GM12878 (cell line): Measurements from ENCODE around the gene SLC5A8. TPM values are rescaled to one million over a fixed set of nuclear protein-coding genes. Genes with fewer than 3 reads are reported as not detected.

ENCODE experiments used
- ATAC-seq: fragments of 200-7000 bp; cut with Tn5 transposase; 3 replicates; pipeline ENCODE4 v1.9.1; 2020; ENCODE audit warnings: mild to moderate bottlenecking, moderate library complexity
- BruUV-seq: library from RNA; stranded (reverse); fragments of 400-500 nt; replicated peaks from 2 replicates; lab custom pipeline; 2021; lab: Mats Ljungman, UMichigan
- CTCF ChIA-PET: fragments of 300-600 bp; sonication (Branson Sonifier 250); formaldehyde crosslinking; extraction: SDS; loops from one replicate; lab custom pipeline; 2021; ENCODE audit warnings: inconsistent platforms; lab: Yijun Ruan, JAX
- POLR2A ChIA-PET: fragments of 350-600 bp; formaldehyde crosslinking; extraction: SDS; loops from one replicate; lab custom pipeline; 2021; ENCODE audit warnings: inconsistent platforms; lab: Charles Lee
- RAD21 ChIA-PET: fragments of 300-600 bp; sonication (Branson Sonifier 250); formaldehyde crosslinking; loops from one replicate; lab custom pipeline; 2023; ENCODE audit warnings: antibody characterized with exemption; ENCODE audit not compliant: unreplicated experiment; lab: Charles Lee
- SMC1A ChIA-PET: fragments of 300-600 bp; sonication (Branson Sonifier 250); formaldehyde crosslinking; loops from one replicate; lab custom pipeline; 2023; ENCODE audit not compliant: unreplicated experiment, uncharacterized antibody; lab: Charles Lee
- DNase-seq: peaks from one replicate; pipeline ENCODE4 v3.0.0-alpha.2; 2011; ENCODE audit warnings: low read depth, low spot score
- FAIRE-seq: peaks from 3 replicates; lab custom pipeline; 2011; peaks lifted over from hg19 to GRCh38; lab: Jason Lieb, UNC
- H2AFZ ChIP-seq: 2 replicates; pipeline ENCODE4 v1.6.0; 2011; ENCODE audit warnings: low read depth, low read length, control low read depth; ENCODE audit not compliant: control insufficient read depth
- H3K27ac ChIP-seq: 2 replicates; pipeline ENCODE4 v1.5.1; 2011; ENCODE audit warnings: control low read depth; ENCODE audit not compliant: control insufficient read depth, insufficient read depth
- H3K27me3 ChIP-seq, 2 experiments: replicated peaks in 1 of 2; 2 replicates each; pipeline versions ENCODE4 v1.6.0 to v1.6.1; 2011; ENCODE audit warnings: low read length in 1 of 2; ENCODE audit not compliant: control insufficient read depth in 2 of 2, insufficient read depth in 2 of 2
- H3K36me3 ChIP-seq, 2 experiments: 2 replicates each; pipeline ENCODE4 v1.5.1; 2011; ENCODE audit warnings: low read length in 1 of 2; ENCODE audit not compliant: control insufficient read depth in 2 of 2, insufficient read depth in 2 of 2
- H3K4me1 ChIP-seq: 2 replicates; pipeline ENCODE4 v1.6.1; 2011; ENCODE audit warnings: mild to moderate bottlenecking, low read length, moderate library complexity, mixed read lengths; ENCODE audit not compliant: control insufficient read depth, insufficient read depth
- H3K4me2 ChIP-seq: 2 replicates; pipeline ENCODE4 v1.6.0; 2011; ENCODE audit warnings: control low read depth; ENCODE audit not compliant: control insufficient read depth, insufficient read depth
- H3K4me3 ChIP-seq: fragments of 200-600 bp; sonication (generic); 2 replicates; pipeline ENCODE4 v1.5.1; 2016
- H3K79me2 ChIP-seq: 2 replicates; pipeline ENCODE4 v1.6.0; 2011; ENCODE audit warnings: low read length; ENCODE audit not compliant: control insufficient read depth, insufficient read depth
- H3K9ac ChIP-seq: 2 replicates; pipeline ENCODE4 v1.8.0; 2011; ENCODE audit warnings: low read length, control low read depth, mixed read lengths; ENCODE audit not compliant: control insufficient read depth, insufficient read depth
- H3K9me3 ChIP-seq: replicated peaks from 3 replicates; pipeline ENCODE4 v1.5.1; 2011; ENCODE audit warnings: mild to moderate bottlenecking, low read length; ENCODE audit not compliant: control insufficient read depth, insufficient read depth
- H4K20me1 ChIP-seq: 2 replicates; pipeline ENCODE4 v1.6.0; 2011; ENCODE audit not compliant: control insufficient read depth, insufficient read depth
- CHD4 ChIP-seq: fragments of 200-600 bp; sonication (generic); IDR thresholded peaks from 2 replicates; pipeline ENCODE4 v1.6.1; 2016; ENCODE audit warnings: mild to moderate bottlenecking
- E4F1 ChIP-seq: fragments of 450-650 bp; IDR thresholded peaks from 2 replicates; pipeline ENCODE4 v1.6.1; 2018; ENCODE audit warnings: borderline replicate concordance, mild to moderate bottlenecking; ENCODE audit not compliant: partially characterized antibody
- EED ChIP-seq: sonication (generic); IDR thresholded peaks from 2 replicates; pipeline ENCODE4 v1.6.1; 2016; ENCODE audit warnings: antibody characterized with exemption, low read depth
- ETV6 ChIP-seq, 2 experiments: fragments of 450-650 bp in 1 of 2; IDR thresholded peaks in 1 of 2; conservative IDR thresholded peaks in 1 of 2; 2 replicates each; pipeline ENCODE4 v1.6.1; 2014; ENCODE audit warnings: antibody characterized with exemption in 1 of 2, borderline replicate concordance in 1 of 2, low read depth in 1 of 2, mild to moderate bottlenecking in 1 of 2, moderate library complexity in 1 of 2
- HDGF ChIP-seq: fragments of 450-650 bp; IDR thresholded peaks from 2 replicates; pipeline ENCODE4 v1.6.1; 2016; ENCODE audit warnings: antibody characterized with exemption
- NR2C2 ChIP-seq: IDR thresholded peaks from 2 replicates; pipeline ENCODE4 v1.6.1; 2011; ENCODE audit warnings: borderline replicate concordance, low read depth; ENCODE audit not compliant: control insufficient read depth, insufficient read length
- RAD21 ChIP-seq: IDR thresholded peaks from 2 replicates; pipeline ENCODE4 v1.6.1; 2011; ENCODE audit warnings: mild to moderate bottlenecking, low read depth, low read length, moderate library complexity; ENCODE audit not compliant: insufficient read depth
- RB1 ChIP-seq: fragments of 450-650 bp; formaldehyde crosslinking; IDR thresholded peaks from 2 replicates; pipeline ENCODE4 v1.6.1; 2017; ENCODE audit warnings: mild to moderate bottlenecking, borderline replicate concordance
- SMC3 ChIP-seq: IDR thresholded peaks from 2 replicates; pipeline ENCODE4 v1.6.1; 2011; ENCODE audit warnings: low read length, improper control_type of control experiment, borderline replicate concordance
- SRF ChIP-seq, 2 experiments: IDR thresholded peaks; 2 replicates each; pipeline ENCODE4 v1.6.1; 2011; ENCODE audit warnings: low read depth in 2 of 2, low read length in 2 of 2, mild to moderate bottlenecking in 1 of 2, moderate library complexity in 1 of 2
- YY1 ChIP-seq: IDR thresholded peaks from 2 replicates; pipeline ENCODE4 v1.6.1; 2011; ENCODE audit warnings: low read depth, mild to moderate bottlenecking, low read length
- WGBS: methylation state at CpG from one replicate; pipeline ENCODE4 v1.1.6; 2016; ENCODE audit warnings: low lambda C conversion rate; ENCODE audit not compliant: insufficient replicate concordance, insufficient coverage; ENCODE audit errors: missing lambda C conversion rate; 5-methylcytosine and 5-hydroxymethylcytosine counted together
- in situ Hi-C: fragments of 300-500 bp; cut with MboI; formaldehyde crosslinking; loops from 9 replicates; pipeline ENCODE4 v1.14.3; 2018; ENCODE audit warnings: mixed read lengths
- intact Hi-C: fragments of 100-400 bp; cut with micrococcal nuclease; formaldehyde crosslinking; loops from one replicate; pipeline ENCODE4 v1.14.2; 2022; ENCODE audit not compliant: unreplicated experiment
- polyA plus RNA-seq, 11 experiments: library from polyadenylated mRNA; depleted of rRNA in 4 of 11; unstranded in 6 of 11; stranded (reverse) in 5 of 11; fragments of >200 nt; fragmentation: Nextera tagmentation in 4 of 11; fragmentation: Illumina TruSeq in 1 of 11; extraction: Ambion mirVana in 4 of 11; extraction: Trizol in 1 of 11; gene quantifications; 1 replicate in 1 of 11; 2 replicates in 10 of 11; pipeline versions ENCODE4 v1.2.1 to v1.2.3, GENCODE V29; 2011 to 2016; ENCODE audit warnings: inconsistent platforms in 2 of 11, missing spikeins in 2 of 11, low read depth in 1 of 11
- total RNA-seq, 4 experiments: library from RNA; depleted of rRNA in 3 of 4; stranded (reverse); fragments of >200 nt in 3 of 4; fragmentation: Illumina TruSeq in 1 of 4; extraction: Trizol in 1 of 4; gene quantifications; 2 replicates each; pipeline versions ENCODE4 v1.2.1 to v1.2.3, GENCODE V29; 2013 to 2021
- TF ChIP-seq, protein P1 (sequence below): fragments of 450-650 bp; IDR thresholded peaks from 2 replicates; pipeline ENCODE4 v1.6.1; 2016; ENCODE audit warnings: mild to moderate bottlenecking, moderate library complexity, borderline replicate concordance

SLC5A8 gene
- total and polyA plus RNA-seq, 10 of the 15 experiments (the other 5 are each of a cell fraction or from before 2014, with no cell fraction given) = not detected

- no peak for ATAC-seq
- in situ Hi-C loops = no loop called here
- no peak for FAIRE-seq
- no peak overlapping the region for H3K9ac ChIP-seq
- no peaks in the 10 kb centered on the region for H3K79me2 ChIP-seq
- TF ChIP-seq CHD4 = no peak
- TF ChIP-seq RB1 = no peak
- no peak for TF ChIP-seq EED
- TF ChIP-seq ETV6 (conservative IDR thresholded peaks at IDR 0.05 in 1 of 2, IDR thresholded peaks at IDR 0.05 in 1 of 2; ENCODE audit: borderline replicate concordance in 1 of 2, low read depth in 1 of 2) = no peak
- no peak for TF ChIP-seq SMC3
- TF ChIP-seq E4F1 = no peak
- no peak for TF ChIP-seq HDGF
- TF ChIP-seq, protein P1, sequence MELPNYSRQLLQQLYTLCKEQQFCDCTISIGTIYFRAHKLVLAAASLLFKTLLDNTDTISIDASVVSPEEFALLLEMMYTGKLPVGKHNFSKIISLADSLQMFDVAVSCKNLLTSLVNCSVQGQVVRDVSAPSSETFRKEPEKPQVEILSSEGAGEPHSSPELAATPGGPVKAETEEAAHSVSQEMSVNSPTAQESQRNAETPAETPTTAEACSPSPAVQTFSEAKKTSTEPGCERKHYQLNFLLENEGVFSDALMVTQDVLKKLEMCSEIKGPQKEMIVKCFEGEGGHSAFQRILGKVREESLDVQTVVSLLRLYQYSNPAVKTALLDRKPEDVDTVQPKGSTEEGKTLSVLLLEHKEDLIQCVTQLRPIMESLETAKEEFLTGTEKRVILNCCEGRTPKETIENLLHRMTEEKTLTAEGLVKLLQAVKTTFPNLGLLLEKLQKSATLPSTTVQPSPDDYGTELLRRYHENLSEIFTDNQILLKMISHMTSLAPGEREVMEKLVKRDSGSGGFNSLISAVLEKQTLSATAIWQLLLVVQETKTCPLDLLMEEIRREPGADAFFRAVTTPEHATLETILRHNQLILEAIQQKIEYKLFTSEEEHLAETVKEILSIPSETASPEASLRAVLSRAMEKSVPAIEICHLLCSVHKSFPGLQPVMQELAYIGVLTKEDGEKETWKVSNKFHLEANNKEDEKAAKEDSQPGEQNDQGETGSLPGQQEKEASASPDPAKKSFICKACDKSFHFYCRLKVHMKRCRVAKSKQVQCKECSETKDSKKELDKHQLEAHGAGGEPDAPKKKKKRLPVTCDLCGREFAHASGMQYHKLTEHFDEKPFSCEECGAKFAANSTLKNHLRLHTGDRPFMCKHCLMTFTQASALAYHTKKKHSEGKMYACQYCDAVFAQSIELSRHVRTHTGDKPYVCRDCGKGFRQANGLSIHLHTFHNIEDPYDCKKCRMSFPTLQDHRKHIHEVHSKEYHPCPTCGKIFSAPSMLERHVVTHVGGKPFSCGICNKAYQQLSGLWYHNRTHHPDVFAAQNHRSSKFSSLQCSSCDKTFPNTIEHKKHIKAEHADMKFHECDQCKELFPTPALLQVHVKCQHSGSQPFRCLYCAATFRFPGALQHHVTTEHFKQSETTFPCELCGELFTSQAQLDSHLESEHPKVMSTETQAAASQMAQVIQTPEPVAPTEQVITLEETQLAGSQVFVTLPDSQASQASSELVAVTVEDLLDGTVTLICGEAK = no peak
- TF ChIP-seq YY1 = no peak
- TF ChIP-seq RAD21 = no peak
- no peak for TF ChIP-seq SRF (IDR thresholded peaks at IDR 0.05; ENCODE audit: low read depth in 2 of 2, low read length in 2 of 2)
- TF ChIP-seq NR2C2 = no peak
- H3K4me2 ChIP-seq = no peak overlapping the region
- no TSS peak for BruUV-seq
- RAD21 ChIA-PET = no interaction called here
- no peak overlapping the region for H2AFZ ChIP-seq
- POLR2A ChIA-PET = no interaction called here
- DNase-seq = no peak
- SMC1A ChIA-PET = no interaction called here
- intact Hi-C loops = no loop called here
- H3K27me3 ChIP-seq = no peaks in the 10 kb centered on the region
- no peaks in the 10 kb centered on the region for H4K20me1 ChIP-seq
- no peak overlapping the region for H3K27ac ChIP-seq
- CTCF ChIA-PET = no interaction called here
- 23% methylated on average over 4 of the region's 4 CpGs for WGBS
- no peaks in the 10 kb centered on the region for H3K4me1 ChIP-seq
- no peak overlapping the region for H3K4me3 ChIP-seq
- H3K9me3 ChIP-seq = no peaks in the 10 kb centered on the region
- H3K36me3 ChIP-seq = no peaks in the 10 kb centered on the region
Measured at GRCh38 chr12:101116911-101117310, 93.1 kb downstream of the SLC5A8 start.
